H1 (cell line): Measurements from ENCODE around the gene NDUFS7. TPM values are rescaled to one million over a fixed set of nuclear protein-coding genes. Genes with fewer than 3 reads are reported as not detected.

Source experiments
- BRCA1 ChIP-seq: IDR thresholded peaks from 2 replicates; pipeline ENCODE4 v1.6.1; 2012; ENCODE audit warnings: low read depth, low read length, improper control_type of control experiment
- CBX5 ChIP-seq: fragments of 300-800, 300-1000 bp; sonication (generic); IDR thresholded peaks from 2 replicates; pipeline ENCODE4 v1.7.1; 2016; ENCODE audit warnings: antibody characterized with exemption, low read length, low read depth
- CEBPB ChIP-seq: IDR thresholded peaks from 2 replicates; pipeline ENCODE4 v1.6.1; 2012; ENCODE audit warnings: low read depth, low read length
- KDM4A ChIP-seq: IDR thresholded peaks from one replicate; pipeline ENCODE4 v1.7.1; 2012; ENCODE audit warnings: low read depth, mild to moderate bottlenecking, moderate library complexity, low read length, inconsistent platforms; ENCODE audit not compliant: severe bottlenecking
- SIN3A ChIP-seq, 2 experiments: IDR thresholded peaks in 1 of 2; conservative IDR thresholded peaks in 1 of 2; 2 replicates each; pipeline ENCODE4 v1.6.1; 2011 to 2012; ENCODE audit warnings: low read length in 2 of 2, improper control_type of control experiment in 1 of 2, low read depth in 1 of 2, mild to moderate bottlenecking in 1 of 2
- SUZ12 ChIP-seq: fragments of 200-600 bp; sonication (generic); IDR thresholded peaks from 2 replicates; pipeline ENCODE4 v1.6.1; 2012; ENCODE audit warnings: mild to moderate bottlenecking, inconsistent platforms, low read length, moderate library complexity, mixed read lengths
- polyA plus RNA-seq, 7 experiments: library from polyadenylated mRNA; depleted of rRNA in 3 of 7; stranded (reverse) in 5 of 7; unstranded in 2 of 7; fragments of >200 nt in 5 of 7; fragments of 200-250 nt in 2 of 7; gene quantifications; 1 replicate in 5 of 7; 2 replicates in 1 of 7; 4 replicates in 1 of 7; pipeline versions ENCODE4 v1.2.1 to v1.2.3, GENCODE V29; 2011 to 2013; ENCODE audit warnings: missing spikeins in 2 of 7, mixed read lengths in 2 of 7
- total RNA-seq: library from RNA; stranded (reverse); fragmentation: NEBNext Ultra II Directional; extraction: Animal tissue kit (Norgen Biotek cat#: 25700); gene quantifications from 2 replicates; pipeline ENCODE4 v1.2.1, GENCODE V29; 2021

NDUFS7 gene
- total and polyA plus RNA-seq, 2 of the 8 experiments (the other 6 are each of a cell fraction or from before 2014, with no cell fraction given): 78.1 to 309 TPM

- no peak for TF ChIP-seq SUZ12
- no peak for TF ChIP-seq KDM4A
- no peak for TF ChIP-seq CEBPB
- TF ChIP-seq CBX5: no peak
- TF ChIP-seq SIN3A (conservative IDR thresholded peaks at IDR 0.05 in 1 of 2, IDR thresholded peaks at IDR 0.05 in 1 of 2; ENCODE audit: low read depth in 1 of 2, low read length in 2 of 2): no peak
- no peak for TF ChIP-seq BRCA1
- TF ChIP-seq, all 59 proteins: peak for 0
Measured at GRCh38 chr19:1426736-1427135, 43.0 kb downstream of the NDUFS7 start (continued).
